Astrocyte (in vitro differentiated cells and primary cell): ENCODE results near the gene S100A11.

Source experiments
- EZH2 ChIP-seq: IDR thresholded peaks from 2 replicates; pipeline ENCODE4 v1.6.1; 2012; ENCODE audit warnings: mild to moderate bottlenecking, low read length, inconsistent platforms; ENCODE audit not compliant: insufficient read depth
- TF ChIP-seq, protein P1 (sequence below): IDR thresholded peaks from 2 replicates; pipeline ENCODE4 v1.5.1; 2011; ENCODE audit warnings: low read depth, mild to moderate bottlenecking, inconsistent platforms, low read length, moderate library complexity; ENCODE audit not compliant: insufficient read depth

DNA sequence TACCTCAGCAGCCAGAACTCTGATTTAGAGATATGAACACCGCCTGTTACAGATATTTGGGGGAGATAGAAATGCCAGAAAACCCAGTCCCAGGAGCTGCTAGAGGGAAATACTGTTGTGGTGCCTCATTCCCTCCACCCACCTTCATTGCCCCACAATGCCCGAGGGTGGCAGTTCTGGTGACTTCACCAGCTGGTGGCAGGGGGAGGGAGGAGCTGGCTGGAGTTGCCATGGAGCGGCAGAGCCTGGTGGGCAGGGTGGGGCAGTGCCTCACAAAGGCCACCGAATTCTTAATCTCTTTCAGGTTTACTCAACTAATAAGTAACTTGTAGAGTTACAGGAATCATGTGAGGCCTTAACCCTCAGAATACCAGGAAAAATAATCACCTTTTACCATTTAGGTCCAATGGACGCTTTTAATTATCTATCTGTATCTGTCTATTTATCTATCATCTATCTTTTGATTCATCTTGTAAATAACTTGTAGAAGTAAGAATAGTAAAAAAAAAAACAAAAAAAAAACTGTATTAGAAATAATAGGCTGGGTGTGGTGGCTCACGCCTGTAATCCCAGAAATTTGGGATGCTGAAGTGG is 11.7 kb upstream of the S100A11 start:
- TF ChIP-seq EZH2, result no peak
- TF ChIP-seq, protein P1, sequence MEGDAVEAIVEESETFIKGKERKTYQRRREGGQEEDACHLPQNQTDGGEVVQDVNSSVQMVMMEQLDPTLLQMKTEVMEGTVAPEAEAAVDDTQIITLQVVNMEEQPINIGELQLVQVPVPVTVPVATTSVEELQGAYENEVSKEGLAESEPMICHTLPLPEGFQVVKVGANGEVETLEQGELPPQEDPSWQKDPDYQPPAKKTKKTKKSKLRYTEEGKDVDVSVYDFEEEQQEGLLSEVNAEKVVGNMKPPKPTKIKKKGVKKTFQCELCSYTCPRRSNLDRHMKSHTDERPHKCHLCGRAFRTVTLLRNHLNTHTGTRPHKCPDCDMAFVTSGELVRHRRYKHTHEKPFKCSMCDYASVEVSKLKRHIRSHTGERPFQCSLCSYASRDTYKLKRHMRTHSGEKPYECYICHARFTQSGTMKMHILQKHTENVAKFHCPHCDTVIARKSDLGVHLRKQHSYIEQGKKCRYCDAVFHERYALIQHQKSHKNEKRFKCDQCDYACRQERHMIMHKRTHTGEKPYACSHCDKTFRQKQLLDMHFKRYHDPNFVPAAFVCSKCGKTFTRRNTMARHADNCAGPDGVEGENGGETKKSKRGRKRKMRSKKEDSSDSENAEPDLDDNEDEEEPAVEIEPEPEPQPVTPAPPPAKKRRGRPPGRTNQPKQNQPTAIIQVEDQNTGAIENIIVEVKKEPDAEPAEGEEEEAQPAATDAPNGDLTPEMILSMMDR, result no peak
